ENCODE results near the gene DIP2B. TPM values are rescaled to one million over a fixed set of nuclear protein-coding genes. Genes with fewer than 3 reads are reported as not detected.
A peak's percentile ranks its signal among the peaks of the same experiment; 100 is the strongest.
"Not testable (repeated sequence)": the region's sequence is repeated elsewhere in the genome, so short reads cannot be mapped to it uniquely, and the experiment has no call there.

Gene DIP2B
- polyA plus RNA-seq, 5 donors = 22.3 to 39.5 (median 33.3) TPM

- no peak for DNase-seq
These were observed 172.0 kb downstream of the DIP2B start for GRCh38 chr12:50676756-50677155.

- DNase-seq = no peak
These were observed 173.1 kb downstream of the DIP2B start for GRCh38 chr12:50677858-50678257.

DNA sequence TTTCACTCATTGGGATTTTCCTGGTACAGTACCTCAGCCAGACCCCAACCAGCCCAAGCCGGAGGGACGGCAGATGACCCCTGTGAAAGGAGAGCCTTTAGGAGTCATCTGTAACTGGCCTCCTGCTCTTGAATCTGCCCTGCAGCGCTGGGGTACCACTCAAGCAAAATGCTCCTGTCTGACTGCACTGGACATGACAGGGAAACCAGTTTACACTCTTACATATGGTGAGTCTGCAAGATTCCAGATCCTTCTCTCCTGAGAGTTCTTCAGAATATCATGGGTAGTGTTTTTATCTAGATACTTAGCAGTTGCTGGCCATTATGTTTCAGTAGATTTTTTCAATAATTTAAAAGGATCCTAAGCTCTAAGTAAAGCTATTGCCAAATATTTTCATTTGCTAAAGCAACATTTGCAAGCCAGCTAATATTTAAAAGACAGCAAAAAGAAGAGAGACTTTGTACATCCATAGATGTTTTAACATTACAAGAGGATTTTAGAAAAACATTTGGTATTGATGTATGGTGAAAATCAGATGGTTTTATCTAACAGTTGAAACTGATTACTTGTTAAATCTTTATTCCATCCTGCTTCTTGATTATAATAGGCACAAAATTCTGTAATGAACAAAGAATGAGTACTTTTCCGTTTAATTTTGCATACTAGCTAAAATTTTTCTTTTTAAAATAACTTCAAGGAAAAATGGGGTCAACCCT is 174.0 kb downstream of the DIP2B start:
- peak; percentile 27 to 44 for DNase-seq

DNA sequence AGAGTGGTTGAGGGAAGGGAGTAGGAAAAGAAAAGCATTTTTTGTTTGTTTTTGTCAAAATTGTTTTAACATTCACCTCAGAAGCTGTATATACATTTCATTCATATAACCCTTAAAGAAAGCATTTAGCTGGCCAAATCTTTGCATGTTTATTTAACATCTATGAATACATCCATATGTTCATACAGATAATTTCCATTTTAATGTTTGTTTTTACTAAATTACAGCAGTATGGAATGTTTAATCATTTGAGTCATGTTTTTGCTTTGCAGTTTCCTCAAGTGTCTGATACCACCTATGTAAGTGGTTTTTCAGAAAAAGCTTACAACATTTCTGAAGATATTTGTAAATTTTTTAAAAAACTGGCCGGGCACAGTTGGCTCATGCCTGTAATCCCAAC is 174.8 kb downstream of the DIP2B start:
- no peak for DNase-seq

- DNase-seq = not testable (repeated sequence)
These were observed 176.3 kb downstream of the DIP2B start for GRCh38 chr12:50681064-50681463.

DNA sequence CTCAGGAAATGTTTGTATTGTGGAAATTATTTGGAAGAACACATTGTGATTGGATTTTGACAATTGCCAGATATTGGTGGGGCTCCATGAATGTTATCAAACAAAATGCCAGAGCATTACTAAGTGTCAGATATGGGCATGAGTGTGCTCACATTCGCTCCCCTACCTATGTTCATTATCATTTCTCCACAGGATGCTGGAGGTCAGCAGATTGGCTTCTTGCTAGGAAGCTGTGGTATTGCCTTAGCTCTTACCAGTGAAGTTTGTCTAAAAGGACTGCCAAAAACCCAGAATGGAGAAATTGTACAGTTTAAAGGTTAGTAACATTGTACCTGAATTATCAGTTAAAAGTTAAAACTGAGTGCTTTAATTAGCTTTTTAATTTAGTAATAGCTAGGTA is 180.9 kb downstream of the DIP2B start:
- no peak for DNase-seq

DNA sequence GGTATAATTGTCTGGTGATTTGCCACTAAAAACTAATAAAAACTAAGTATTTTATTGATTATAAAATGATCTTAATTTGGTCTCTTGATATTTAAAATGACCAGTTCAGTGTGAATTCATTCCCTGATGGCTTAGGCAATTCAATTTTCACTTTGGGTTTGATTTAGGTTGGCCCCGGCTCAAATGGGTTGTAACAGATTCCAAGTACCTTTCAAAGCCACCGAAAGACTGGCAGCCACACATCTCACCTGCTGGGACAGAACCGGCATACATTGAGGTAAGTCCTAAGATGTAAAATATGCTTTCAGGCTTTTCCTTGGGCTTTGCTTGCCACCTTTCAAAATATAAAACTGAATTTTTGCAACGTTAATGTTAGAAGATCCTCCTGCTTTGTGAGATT is 181.6 kb downstream of the DIP2B start:
- DNase-seq = no peak

DNA sequence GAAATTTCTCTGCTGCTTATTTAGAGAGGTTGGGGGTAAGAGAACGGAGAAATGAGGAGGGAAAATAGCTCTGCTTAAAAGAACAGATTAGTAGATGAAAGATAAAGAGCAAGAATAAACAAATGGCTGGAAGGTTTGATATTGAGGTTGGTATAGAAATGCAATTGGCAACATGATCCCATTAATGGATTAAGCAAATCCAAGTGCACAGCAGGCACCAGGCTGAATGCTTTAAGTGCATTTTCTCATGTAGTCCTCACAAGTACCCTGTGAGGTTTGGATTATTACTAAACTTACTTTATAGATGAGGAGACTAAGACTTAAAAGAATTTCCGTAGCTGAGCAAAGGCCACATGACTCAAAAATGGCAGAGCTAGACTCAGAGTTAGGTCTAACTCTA is 182.2 kb downstream of the DIP2B start:
- DNase-seq = peak in 1 of 2 donors; percentile 23

DNA sequence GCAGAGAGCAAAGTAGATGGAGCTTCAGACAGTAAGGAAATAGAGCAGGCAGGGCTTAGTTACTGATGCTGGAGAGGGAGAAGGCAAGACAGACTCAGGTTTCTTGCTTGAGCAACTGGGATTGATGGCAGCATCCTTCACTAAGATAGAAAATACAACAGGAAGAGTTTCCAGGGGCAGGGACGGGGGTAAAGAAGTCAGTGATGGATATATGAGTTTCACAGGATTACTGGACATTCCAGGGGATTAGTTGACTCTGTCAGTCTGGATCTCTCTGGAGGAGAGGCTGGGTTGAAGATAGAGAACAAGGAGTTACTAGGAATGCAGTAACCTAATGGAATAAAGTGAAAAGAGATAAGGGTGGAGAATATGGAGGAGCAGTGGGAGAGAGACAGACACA is 184.7 kb downstream of the DIP2B start:
- DNase-seq = no peak

DNA sequence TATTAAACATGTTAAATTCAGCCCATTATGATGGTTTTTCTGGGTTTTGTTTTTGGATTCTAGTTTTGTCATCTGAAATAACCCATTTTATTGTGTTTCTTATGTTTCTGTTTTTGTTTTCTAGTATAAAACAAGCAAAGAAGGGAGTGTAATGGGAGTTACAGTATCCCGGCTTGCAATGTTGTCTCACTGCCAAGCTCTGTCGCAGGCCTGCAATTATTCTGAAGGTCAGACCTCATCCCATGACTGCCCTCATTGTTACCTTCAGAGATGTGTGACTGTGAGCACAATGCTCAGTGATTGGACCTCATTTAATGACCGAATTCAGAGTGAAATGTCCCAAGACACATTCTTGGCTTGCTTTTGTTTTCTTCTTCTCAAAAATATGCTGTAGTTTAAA is 186.1 kb downstream of the DIP2B start:
- peak in 1 of 2 donors; percentile 29 for DNase-seq

- no peak for DNase-seq
These were observed 191.2 kb downstream of the DIP2B start for GRCh38 chr12:50695961-50696360.

GRCh38 chr12:50696931-50697330 is 192.1 kb downstream of the DIP2B start:
- no peak for DNase-seq

DNA sequence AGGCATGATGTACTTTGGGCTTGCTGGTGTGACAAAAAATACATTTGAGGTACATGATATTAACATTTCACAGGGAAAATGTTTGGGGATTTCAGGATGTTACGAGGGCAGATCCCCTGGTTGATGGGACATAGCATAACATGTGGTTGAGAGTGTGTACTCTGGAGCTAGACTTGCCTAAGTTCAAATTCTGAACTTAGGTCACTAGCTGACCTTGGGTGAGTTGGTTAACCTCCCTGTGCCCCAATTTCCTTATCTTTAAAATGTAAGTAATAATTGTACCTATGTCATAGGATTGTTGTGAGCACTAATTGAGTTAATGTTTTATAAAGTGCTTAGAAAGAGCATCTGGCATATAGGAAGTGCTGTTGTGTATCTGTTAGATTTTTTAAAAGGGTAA is 194.4 kb downstream of the DIP2B start:
- no peak for DNase-seq

GRCh38 chr12:50699940-50700339 is 195.2 kb downstream of the DIP2B start:
- no peak for DNase-seq

GRCh38 chr12:50706606-50707005 is 201.8 kb downstream of the DIP2B start:
- DNase-seq = no peak

- DNase-seq = no peak
These were observed 202.6 kb downstream of the DIP2B start for GRCh38 chr12:50707396-50707795.

GRCh38 chr12:50708631-50709030 is 203.8 kb downstream of the DIP2B start:
- DNase-seq = no peak

DNA sequence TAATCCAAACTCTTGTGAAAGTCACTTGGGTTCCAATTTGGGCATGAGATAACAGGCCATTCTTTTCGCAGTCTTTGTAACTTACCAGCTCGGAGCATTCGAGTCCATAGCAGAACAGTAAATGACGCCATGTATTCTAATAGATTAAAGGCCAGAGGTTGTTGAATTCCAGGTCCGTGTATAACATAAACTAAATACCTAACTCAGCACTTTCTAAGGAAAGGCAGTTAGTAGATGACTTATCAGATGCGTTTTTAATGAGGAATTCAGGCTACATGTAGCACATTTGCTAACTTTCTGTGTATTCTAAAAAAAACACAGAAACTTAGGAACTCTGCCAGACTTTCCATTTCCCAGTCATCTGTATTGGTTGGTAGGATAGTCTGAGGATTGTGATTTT is 206.3 kb downstream of the DIP2B start:
- peak; percentile 32 to 33 for DNase-seq

DNA sequence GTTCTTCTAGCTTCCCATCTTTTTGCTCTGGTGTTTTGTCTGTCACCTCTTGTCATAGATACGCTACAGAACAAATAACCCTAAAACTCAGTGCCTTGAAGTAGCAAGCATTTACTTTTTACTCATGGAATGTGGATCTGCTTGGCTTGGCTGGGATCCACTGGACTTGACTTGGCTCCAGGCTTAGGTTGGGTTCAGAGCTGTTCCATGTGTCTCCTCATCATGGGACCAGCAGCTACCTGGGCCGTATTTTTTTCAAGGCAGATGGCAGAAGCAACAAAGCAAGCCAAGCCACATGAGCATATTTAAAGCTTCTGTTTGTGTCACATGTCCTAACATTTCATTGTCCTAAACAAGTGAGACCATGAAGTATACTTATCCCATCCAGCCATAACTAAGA is 210.4 kb downstream of the DIP2B start:
- no peak for DNase-seq

GRCh38 chr12:50718760-50719159 is 214.0 kb downstream of the DIP2B start:
- no peak for DNase-seq

DNA sequence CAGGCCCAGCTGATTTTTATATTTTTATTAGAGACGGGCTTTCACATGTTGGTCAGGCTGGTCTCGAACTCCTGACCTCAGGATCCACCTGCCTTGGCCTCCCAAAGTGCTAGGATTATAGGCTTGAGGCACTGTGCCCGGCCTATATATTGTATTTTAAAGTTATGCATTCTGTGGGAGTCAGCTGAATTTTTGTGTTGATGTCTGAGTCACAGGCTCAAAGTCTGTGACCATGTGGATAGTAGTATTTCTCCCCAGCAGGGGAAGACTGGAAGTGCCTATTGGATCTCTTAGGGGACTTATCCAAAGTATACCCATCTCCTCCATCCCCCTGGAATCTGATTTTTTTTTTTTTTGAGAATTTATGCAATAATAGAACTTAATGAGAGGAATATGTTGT is 215.3 kb downstream of the DIP2B start:
- DNase-seq = no peak

DNA sequence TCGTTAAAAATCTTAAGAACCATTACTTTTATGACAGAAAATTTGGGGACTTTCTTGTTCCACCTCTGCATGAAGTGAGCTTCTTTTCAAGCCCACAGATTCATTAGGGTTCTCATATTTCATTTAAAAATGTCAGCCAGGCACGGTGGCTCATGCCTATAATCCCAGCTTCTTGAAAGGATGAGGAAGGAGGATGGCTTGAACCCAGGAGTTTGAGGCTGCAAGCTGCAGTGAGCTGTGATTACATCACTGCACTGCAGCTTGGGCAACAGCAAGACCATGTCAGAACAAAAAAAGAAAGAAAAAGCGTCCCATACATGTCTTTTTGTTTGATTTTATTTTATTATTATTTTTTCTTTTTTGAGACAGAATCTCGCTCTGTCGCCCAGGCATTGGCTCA is 215.7 kb downstream of the DIP2B start:
- DNase-seq = no peak

DNA sequence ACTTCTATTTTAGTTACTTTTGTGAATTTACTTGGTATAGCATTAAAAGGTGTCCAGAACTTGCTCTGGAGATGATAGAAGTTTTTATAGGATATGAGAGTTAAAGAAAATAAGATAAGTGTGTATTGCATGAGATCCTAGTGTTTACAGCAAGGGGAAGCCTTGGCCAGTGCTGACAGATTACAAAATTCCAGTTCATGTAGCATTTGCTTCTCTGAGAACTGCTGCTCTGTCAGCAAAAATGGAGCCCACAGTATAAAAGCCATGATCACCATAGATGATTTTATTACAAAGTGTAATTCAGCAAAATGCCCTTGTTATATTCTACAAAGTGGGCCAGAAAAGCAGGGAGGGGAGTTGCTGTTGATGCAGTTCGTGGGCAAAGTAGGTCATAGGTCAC is 219.1 kb downstream of the DIP2B start:
- peak; percentile 31 to 61 for DNase-seq
